ENCODE results near the gene HSD11B2.

DNA sequence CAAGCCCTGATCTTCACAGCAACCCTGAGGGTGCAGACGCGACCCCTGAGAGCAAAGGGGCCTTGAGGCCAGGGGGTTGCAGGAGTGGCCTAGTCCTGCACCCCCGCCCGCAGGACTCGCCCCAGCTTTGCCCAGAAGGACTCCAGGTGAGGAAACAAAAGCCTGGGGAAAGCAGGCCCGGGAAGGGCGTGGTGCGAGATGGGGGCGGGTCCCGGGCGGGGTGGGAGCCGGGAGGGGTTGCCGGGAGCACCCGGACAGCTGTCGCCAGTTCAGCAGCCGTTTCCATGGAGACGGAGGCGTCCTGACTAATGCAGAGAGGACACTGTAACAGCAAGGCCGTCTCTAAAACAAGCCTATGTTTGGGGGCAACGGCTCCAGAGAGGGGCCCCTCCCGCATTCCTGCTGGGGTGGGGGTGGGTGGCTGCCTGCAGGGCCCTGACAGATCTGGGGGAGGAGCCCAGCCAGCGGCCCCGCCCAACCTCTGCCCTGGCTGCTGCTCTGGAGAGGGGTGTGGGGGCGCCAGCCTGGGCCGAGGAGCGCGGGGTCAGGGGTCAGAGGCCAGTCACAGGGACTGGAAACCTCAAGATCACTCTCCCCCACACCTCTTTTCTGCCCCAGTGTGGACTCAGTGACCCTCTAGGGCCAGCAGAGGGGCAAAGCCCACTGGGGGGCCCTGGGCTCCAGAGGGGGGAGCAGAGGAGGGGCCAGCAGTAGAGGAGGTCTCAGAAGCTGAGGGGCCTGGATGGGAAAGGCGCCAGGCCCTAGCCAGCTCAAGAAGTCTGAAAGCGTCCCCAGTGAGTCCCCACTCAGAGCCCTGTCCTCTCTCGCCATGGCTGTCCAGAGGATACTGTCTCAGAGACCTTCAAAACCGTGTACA is 34.5 kb upstream of the HSD11B2 start:
- TF ChIP-seq NRF1 (conservative IDR thresholded peaks at IDR 0.05; ENCODE audit: low read depth, low read length) (no peak), NFIC (IDR thresholded peaks at IDR 0.05; ENCODE audit: low read depth, low read length) (no peak), SIN3A (IDR thresholded peaks at IDR 0.05; ENCODE audit: low read depth, low read length) (no peak), FOXM1 (IDR thresholded peaks at IDR 0.05; ENCODE audit: low read depth, low read length) (no peak)
- TF ChIP-seq, protein P1, sequence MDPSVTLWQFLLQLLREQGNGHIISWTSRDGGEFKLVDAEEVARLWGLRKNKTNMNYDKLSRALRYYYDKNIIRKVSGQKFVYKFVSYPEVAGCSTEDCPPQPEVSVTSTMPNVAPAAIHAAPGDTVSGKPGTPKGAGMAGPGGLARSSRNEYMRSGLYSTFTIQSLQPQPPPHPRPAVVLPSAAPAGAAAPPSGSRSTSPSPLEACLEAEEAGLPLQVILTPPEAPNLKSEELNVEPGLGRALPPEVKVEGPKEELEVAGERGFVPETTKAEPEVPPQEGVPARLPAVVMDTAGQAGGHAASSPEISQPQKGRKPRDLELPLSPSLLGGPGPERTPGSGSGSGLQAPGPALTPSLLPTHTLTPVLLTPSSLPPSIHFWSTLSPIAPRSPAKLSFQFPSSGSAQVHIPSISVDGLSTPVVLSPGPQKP (IDR thresholded peaks at IDR 0.05; ENCODE audit: low read depth, low read length) = no peak
